A549 (cell line): ENCODE measurements around the gene DAGLA. TPM values are rescaled to one million over a fixed set of nuclear protein-coding genes. Genes with fewer than 3 reads are reported as not detected.
A peak's percentile ranks its signal among the peaks of the same experiment; 100 is the strongest.

Experiments
- ATAC-seq, 2 experiments: fragments of 200-7000 bp in 1 of 2; fragments of >200 bp in 1 of 2; cut with Nextera tagmentation in 1 of 2; cut with Tn5 transposase in 1 of 2; 3 replicates each; pipeline versions ENCODE4 v1.8.0 to v1.9.1; 2018 to 2020; ENCODE audit warnings: mild to moderate bottlenecking in 1 of 2, moderate library complexity in 1 of 2
- CTCF ChIA-PET: fragments of 300-600 bp; sonication (Branson Sonifier 250); formaldehyde crosslinking; extraction: SDS; loops from one replicate; lab custom pipeline; 2021; ENCODE audit warnings: antibody characterized with exemption, inconsistent platforms; lab: Yijun Ruan, JAX
- POLR2A ChIA-PET: fragments of 350-600 bp; formaldehyde crosslinking; extraction: SDS; loops from one replicate; lab custom pipeline; 2021; ENCODE audit warnings: antibody characterized with exemption, inconsistent platforms; lab: Yijun Ruan, JAX
- DNase-seq, 2 experiments: peaks; one replicate each; pipeline versions ENCODE4 v3.0.0 to v3.0.0-alpha.2; 2011 to 2016; ENCODE audit warnings: low read depth in 1 of 2, low spot score in 1 of 2
- FAIRE-seq: peaks from 2 replicates; lab custom pipeline; 2011; peaks lifted over from hg19 to GRCh38; lab: Jason Lieb, UNC
- H3K27ac ChIP-seq, 2 experiments: fragments of >200 bp; sonication (Bioruptor Twin); formaldehyde crosslinking; 3 replicates each; pipeline ENCODE4 v1.5.1; 2016 to 2017
- H3K4me1 ChIP-seq: fragments of >200 bp; sonication (Bioruptor Twin); formaldehyde crosslinking; 3 replicates; pipeline ENCODE4 v1.6.1; 2016
- H3K4me2 ChIP-seq: fragments of >200 bp; sonication (Bioruptor Twin); formaldehyde crosslinking; 3 replicates; pipeline ENCODE4 v1.6.1; 2016
- H3K4me3 ChIP-seq: fragments of >200 bp; sonication (Bioruptor Twin); formaldehyde crosslinking; 3 replicates; pipeline ENCODE4 v1.5.1; 2016
- H3K9me3 ChIP-seq: fragments of >200 bp; sonication (Bioruptor Twin); formaldehyde crosslinking; 3 replicates; pipeline ENCODE4 v1.6.1; 2016
- ATOH8 ChIP-seq: fragments of 250-450 bp; sonication (Bioruptor Pico); IDR thresholded peaks from 2 replicates; pipeline ENCODE4 v1.5.0; 2020; ENCODE audit warnings: low read depth, mild to moderate bottlenecking, moderate library complexity
- BHLHE40 ChIP-seq: IDR thresholded peaks from 2 replicates; pipeline ENCODE4 v1.6.1; 2012; ENCODE audit warnings: low read depth, low read length, inconsistent platforms
- CBX2 ChIP-seq: fragments of 200-600 bp; sonication (generic); IDR thresholded peaks from 2 replicates; pipeline ENCODE4 v1.6.1; 2016; ENCODE audit warnings: low read depth, mild to moderate bottlenecking, borderline replicate concordance
- CBX8 ChIP-seq: fragments of 200-600 bp; sonication (generic); IDR thresholded peaks from 2 replicates; pipeline ENCODE4 v1.6.1; 2016
- CEBPB ChIP-seq, 2 experiments: fragments of >200 bp in 1 of 2; sonication (Bioruptor Twin) in 1 of 2; formaldehyde crosslinking in 1 of 2; IDR thresholded peaks; 2 replicates each; pipeline ENCODE4 v1.6.1; 2012 to 2016
- CHD4 ChIP-seq: fragments of 200-600 bp; sonication (generic); IDR thresholded peaks from 2 replicates; pipeline ENCODE4 v1.6.1; 2016; ENCODE audit warnings: antibody characterized with exemption, mild to moderate bottlenecking, borderline replicate concordance
- E2F6 ChIP-seq: IDR thresholded peaks from 2 replicates; pipeline ENCODE4 v1.6.1; 2012; ENCODE audit warnings: low read depth, borderline replicate concordance
- EHMT2 ChIP-seq: fragments of 200-600 bp; sonication (generic); IDR thresholded peaks from 2 replicates; pipeline ENCODE4 v1.6.1; 2016; ENCODE audit warnings: antibody characterized with exemption, low read depth, mild to moderate bottlenecking, moderate library complexity
- EP300 ChIP-seq, 2 experiments: fragments of >200 bp; sonication (Bioruptor Twin); formaldehyde crosslinking; IDR thresholded peaks; 2 replicates in 1 of 2; 3 replicates in 1 of 2; pipeline ENCODE4 v1.6.1; 2016 to 2017
- ESRRA ChIP-seq: fragments of 150-350 bp; IDR thresholded peaks from 2 replicates; pipeline ENCODE4 v1.6.1; 2014; ENCODE audit warnings: mild to moderate bottlenecking, low read length, borderline replicate concordance
- FOSB ChIP-seq: fragments of 250-450 bp; sonication (Bioruptor Pico); IDR thresholded peaks from 2 replicates; pipeline ENCODE4 v1.5.0; 2020; ENCODE audit warnings: mild to moderate bottlenecking, moderate library complexity
- HES2 ChIP-seq: fragments of >200 bp; sonication (Bioruptor Twin); formaldehyde crosslinking; IDR thresholded peaks from 2 replicates; pipeline ENCODE4 v1.6.1; 2016
- HOXA7 ChIP-seq: fragments of 250-450 bp; sonication (Bioruptor Pico); IDR thresholded peaks from 2 replicates; pipeline ENCODE4 v1.5.0; 2020; ENCODE audit warnings: mild to moderate bottlenecking, moderate library complexity
- HOXB13 ChIP-seq: fragments of 250-450 bp; sonication (Bioruptor Pico); IDR thresholded peaks from 2 replicates; pipeline ENCODE4 v1.5.0; 2020; ENCODE audit warnings: low read depth, mild to moderate bottlenecking, moderate library complexity
- JUNB ChIP-seq: fragments of >200 bp; sonication (Bioruptor Twin); formaldehyde crosslinking; IDR thresholded peaks from 2 replicates; pipeline ENCODE4 v1.6.1; 2016
- MAFK ChIP-seq: fragments of 450-650 bp; IDR thresholded peaks from 2 replicates; pipeline ENCODE4 v1.6.1; 2014; ENCODE audit not compliant: partially characterized antibody
- MYC ChIP-seq: IDR thresholded peaks from 2 replicates; pipeline ENCODE4 v1.6.1; 2012; ENCODE audit warnings: mild to moderate bottlenecking, inconsistent platforms, low read length, improper control_type of control experiment, borderline replicate concordance
- NR3C1 ChIP-seq: fragments of >200 bp; sonication (Bioruptor Twin); formaldehyde crosslinking; IDR thresholded peaks from 3 replicates; pipeline ENCODE4 v1.6.1; 2017
- PBX3 ChIP-seq: IDR thresholded peaks from 2 replicates; pipeline ENCODE4 v1.6.1; 2012
- WGBS: methylation state at CpG from one replicate; pipeline ENCODE4 v1.1.6; 2017; ENCODE audit errors: missing lambda C conversion rate; 5-methylcytosine and 5-hydroxymethylcytosine counted together
- polyA plus RNA-seq, 4 experiments: library from polyadenylated mRNA; depleted of rRNA in 3 of 4; stranded (reverse); fragments of >200 nt; fragmentation: RNase III in 1 of 4; extraction: RNeasy Plus Mini Kit Qiagen cat#74134 plus additional on column Dnase treatment in 1 of 4; gene quantifications; 2 replicates in 3 of 4; 3 replicates in 1 of 4; pipeline ENCODE4 v1.2.3, GENCODE V29; 2011 to 2017

DAGLA gene
- polyA plus RNA-seq, 2 of the 4 experiments (the other 2 are of a cell fraction), result 0.93 to 2.5 TPM

- POLR2A ChIA-PET, result no interaction called here
- ATAC-seq (no peak), FAIRE-seq (no peak)
Measured at GRCh38 chr11:61709110-61709509, 28.9 kb downstream of the DAGLA start.

GRCh38 chr11:61709572-61709971 is 29.4 kb downstream of the DAGLA start:
- CTCF ChIA-PET, result interaction anchor here (0.9 to 3.2 kb wide), 12 partner anchors 9 to 232 kb away, joined by 3 to 13 read pairs (median 4); no protein-coding TSS in a partner anchor
- no peak for TF ChIP-seq ESRRA
- no peak for TF ChIP-seq MAFK
- TF ChIP-seq CBX8, result no peak
- TF ChIP-seq CHD4, result no peak
- TF ChIP-seq E2F6, result no peak
- TF ChIP-seq FOSB (CRISPR knock-in tag), result no peak
- no peak for TF ChIP-seq ATOH8 (CRISPR knock-in tag)
- Histone ChIP-seq H3K4me2 (no peak overlapping the region), H3K4me1 (no peaks in the 10 kb centered on the region), H3K9me3 (no peaks in the 10 kb centered on the region), H3K27ac (no peak overlapping the region), H3K4me3 (no peak overlapping the region)
- WGBS, result 71% methylated on average over 2 of the region's 7 CpGs
- POLR2A ChIA-PET, result no interaction called here
- no peak for FAIRE-seq
- no peak for DNase-seq
- no peak for ATAC-seq

More at GRCh38 chr11:61709110-61709509, 28.9 kb downstream of the DAGLA start:
- TF ChIP-seq CEBPB (IDR thresholded peaks at IDR 0.05) (peak in 1 of 2 experiments; percentile 31; a peak in 1 of 4 replicates), HES2 (no peak), JUNB (no peak), ATOH8 (CRISPR knock-in tag) (no peak), HOXA7 (CRISPR knock-in tag) (no peak), PBX3 (no peak), EHMT2 (no peak)
- no peak for DNase-seq
- Histone ChIP-seq H3K4me2 (no peak overlapping the region), H3K9me3 (no peaks in the 10 kb centered on the region), H3K4me1 (no peaks in the 10 kb centered on the region), H3K4me3 (no peak overlapping the region), H3K27ac (no peak overlapping the region)
- CTCF ChIA-PET, result interaction anchor here (0.9 to 3.2 kb wide), 9 partner anchors 10 to 232 kb away, joined by 3 to 13 read pairs (median 5); no protein-coding TSS in a partner anchor
- 94% methylated on average over 7 of the region's 7 CpGs for WGBS

- ATAC-seq, result no peak
- CTCF ChIA-PET, result interaction anchor here (0.9 to 3.2 kb wide), 8 partner anchors 9 to 71 kb away, joined by 3 to 13 read pairs (median 8); no protein-coding TSS in a partner anchor
Measured at GRCh38 chr11:61710019-61710418, 29.8 kb downstream of the DAGLA start.

More at GRCh38 chr11:61710019-61710418, 29.8 kb downstream of the DAGLA start:
- Histone ChIP-seq H3K4me2 (no peak overlapping the region), H3K27ac (no peak overlapping the region), H3K4me1 (no peaks in the 10 kb centered on the region), H3K9me3 (no peaks in the 10 kb centered on the region), H3K4me3 (no peak overlapping the region)
- 90% methylated on average over 7 of the region's 7 CpGs for WGBS
- FAIRE-seq (no peak), DNase-seq (no peak)
- TF ChIP-seq CBX2 (no peak), PBX3 (no peak), JUNB (no peak), ATOH8 (CRISPR knock-in tag) (no peak), HOXB13 (CRISPR knock-in tag) (no peak), BHLHE40 (no peak), NR3C1 (no peak), EP300 (IDR thresholded peaks at IDR 0.05) (no peak), MYC (no peak)
- POLR2A ChIA-PET, result no interaction called here
